MCF 10A (cell line): Measurements from ENCODE around the gene ANGEL1. TPM values are rescaled to one million over a fixed set of nuclear protein-coding genes. Genes with fewer than 3 reads are reported as not detected.
A peak's percentile ranks its signal among the peaks of the same experiment; 100 is the strongest.

Experiments
- BruUV-seq: library from RNA; stranded (reverse); fragments of 400-500 nt; replicated peaks from 2 replicates; lab custom pipeline; 2021; lab: Mats Ljungman, UMichigan
- CTCF ChIA-PET: fragments of 300-600 bp; sonication (Branson Sonifier 250); formaldehyde crosslinking; extraction: SDS; loops from one replicate; lab custom pipeline; 2021; ENCODE audit warnings: antibody characterized with exemption, inconsistent platforms; lab: Yijun Ruan, JAX
- POLR2A ChIA-PET: fragments of 300-600, 350-650 bp; sonication (Branson Sonifier 250); formaldehyde crosslinking; extraction: SDS; loops from one replicate; lab custom pipeline; 2020; ENCODE audit warnings: antibody characterized with exemption, inconsistent platforms; lab: Yijun Ruan, JAX
- DNase-seq: peaks from one replicate; pipeline ENCODE4 v3.0.0-alpha.2; 2018; ENCODE audit not compliant: unreplicated experiment
- H3K27ac Mint-ChIP-seq: one replicate; pipeline ENCODE4 v1.8.0; 2022; ENCODE audit warnings: mild to moderate bottlenecking, low read depth, mixed read lengths; ENCODE audit not compliant: unreplicated experiment
- H3K27me3 Mint-ChIP-seq: one replicate; pipeline ENCODE4 v1.8.0; 2022; ENCODE audit warnings: mixed read lengths; ENCODE audit not compliant: insufficient read depth, unreplicated experiment
- H3K36me3 Mint-ChIP-seq: one replicate; pipeline ENCODE4 v1.8.0; 2022; ENCODE audit warnings: mild to moderate bottlenecking, moderate library complexity, mixed read lengths; ENCODE audit not compliant: insufficient read depth, unreplicated experiment
- H3K4me1 Mint-ChIP-seq: one replicate; pipeline ENCODE4 v1.8.0; 2022; ENCODE audit warnings: mixed read lengths; ENCODE audit not compliant: insufficient read depth, unreplicated experiment
- H3K4me3 Mint-ChIP-seq: one replicate; pipeline ENCODE4 v1.8.0; 2022; ENCODE audit warnings: mild to moderate bottlenecking, moderate library complexity, mixed read lengths; ENCODE audit not compliant: unreplicated experiment
- H3K9me3 Mint-ChIP-seq: one replicate; pipeline ENCODE4 v1.8.0; 2022; ENCODE audit warnings: mixed read lengths; ENCODE audit not compliant: unreplicated experiment
- CTCF ChIP-seq: fragments of 200-600 bp; IDR thresholded peaks from one replicate; pipeline ENCODE4 v1.8.0; 2022; ENCODE audit warnings: antibody characterized with exemption, mild to moderate bottlenecking; ENCODE audit not compliant: unreplicated experiment
- intact Hi-C: fragments of 100-400 bp; cut with micrococcal nuclease; formaldehyde crosslinking; loops from 2 replicates; pipeline ENCODE4 v1.14.1; 2022
- total RNA-seq: library from RNA; stranded (reverse); gene quantifications from 2 replicates; pipeline ENCODE4 v1.2.3, GENCODE V29; 2022

The ANGEL1 gene
- total RNA-seq, 1 experiment from 2014 or later: 21.3 TPM

GRCh38 chr14:76763096-76764041 lies 49.3 kb downstream of the ANGEL1 start:
- no peak overlapping the region for H3K4me3 Mint-ChIP-seq
- ChIA-PET POLR2A (no interaction called here), CTCF (no interaction called here)
- BruUV-seq: no TSS peak
- H3K9me3 Mint-ChIP-seq: no peaks in the 10 kb centered on the region
- intact Hi-C loops: no loop called here
- H3K4me1 Mint-ChIP-seq: no peaks in the 10 kb centered on the region
- no peak overlapping the region for H3K27ac Mint-ChIP-seq
- DNase-seq: no peak
- no peaks in the 10 kb centered on the region for H3K36me3 Mint-ChIP-seq
- H3K27me3 Mint-ChIP-seq: peaks cover 15% of the 10 kb centered on the region
- no peak for TF ChIP-seq CTCF

- no peak for DNase-seq
- Mint-ChIP-seq H3K4me3 (peak overlapping the region; percentile 71), H3K36me3 (no peaks in the 10 kb centered on the region), H3K9me3 (no peaks in the 10 kb centered on the region), H3K4me1 (no peaks in the 10 kb centered on the region), H3K27ac (no peak overlapping the region), H3K27me3 (peaks cover 16% of the 10 kb centered on the region)
- ChIA-PET POLR2A (interaction anchor here (1.3 kb wide), 1 partner anchor 52 kb away, joined by 4 read pairs; no protein-coding TSS in a partner anchor), CTCF (no interaction called here)
- TF ChIP-seq CTCF: no peak
- intact Hi-C loops: no loop called here
- BruUV-seq: no TSS peak
Measured at GRCh38 chr14:76762411-76763095, 50.1 kb downstream of the ANGEL1 start.

- BruUV-seq: no TSS peak
- intact Hi-C loops: no loop called here
- ChIA-PET POLR2A (interaction anchor here (1.3 kb wide), 1 partner anchor 52 kb away, joined by 4 read pairs; no protein-coding TSS in a partner anchor), CTCF (interaction anchor here (0.6 kb wide), 1 partner anchor 342 kb away, joined by 3 read pairs; no protein-coding TSS in a partner anchor)
- peaks cover 16% of the 10 kb centered on the region for H3K27me3 Mint-ChIP-seq
- TF ChIP-seq CTCF: no peak
- H3K27ac Mint-ChIP-seq: no peak overlapping the region
- H3K9me3 Mint-ChIP-seq: no peaks in the 10 kb centered on the region
- peak overlapping the region; percentile 71 for H3K4me3 Mint-ChIP-seq
- no peaks in the 10 kb centered on the region for H3K36me3 Mint-ChIP-seq
- DNase-seq: no peak
- no peaks in the 10 kb centered on the region for H3K4me1 Mint-ChIP-seq
Measured at GRCh38 chr14:76761960-76762410, 50.7 kb downstream of the ANGEL1 start.
